NCI-H128 (cell line): ENCODE results near the gene CIROP.

Source experiments
- DNase-seq: peaks from one replicate; lab custom pipeline; 2025; ENCODE audit not compliant: unreplicated experiment; lab: John Stamatoyannopoulos, UW

The CIROP gene

GRCh38 chr14:23067847-23068788 lies 36.7 kb downstream of the CIROP start:
- DNase-seq: no peak

GRCh38 chr14:23066855-23067744 lies 37.7 kb downstream of the CIROP start:
- no peak for DNase-seq

- DNase-seq: no peak
Measured at GRCh38 chr14:23066368-23066767, 38.4 kb downstream of the CIROP start.

GRCh38 chr14:23063601-23064000 lies 41.2 kb downstream of the CIROP start:
- DNase-seq: no peak

GRCh38 chr14:23062002-23062401 lies 42.8 kb downstream of the CIROP start:
- no peak for DNase-seq

GRCh38 chr14:23060536-23061260 lies 44.1 kb downstream of the CIROP start:
- no peak for DNase-seq

- no peak for DNase-seq
Measured at GRCh38 chr14:23058654-23059504, 45.9 kb downstream of the CIROP start.

GRCh38 chr14:23057757-23058653 lies 46.8 kb downstream of the CIROP start:
- DNase-seq: no peak

- DNase-seq: no peak
Measured at GRCh38 chr14:23056956-23057756, 47.6 kb downstream of the CIROP start, which contains the start of gene CDH24. Gene CDH24 (minus strand): TSS chr14:23057520. CDS start chr14:23055733, 1,787 bp downstream.

GRCh38 chr14:23056145-23056955 lies 48.4 kb downstream of the CIROP start:
- DNase-seq: no peak

GRCh38 chr14:23055621-23056144 lies 49.1 kb downstream of the CIROP start:
- no peak for DNase-seq

- no peak for DNase-seq
Measured at GRCh38 chr14:23055147-23055550, 49.6 kb downstream of the CIROP start.

GRCh38 chr14:23054000-23054811 lies 50.6 kb downstream of the CIROP start:
- DNase-seq: no peak

GRCh38 chr14:23053426-23053825 lies 51.4 kb downstream of the CIROP start:
- no peak for DNase-seq

- DNase-seq: no peak
Measured at GRCh38 chr14:23052671-23053070, 52.1 kb downstream of the CIROP start.

GRCh38 chr14:23052182-23052623 lies 52.6 kb downstream of the CIROP start:
- DNase-seq: no peak
